ENCODE data around the gene ERI3. TPM values are rescaled to one million over a fixed set of nuclear protein-coding genes. Genes with fewer than 3 reads are reported as not detected.

Gene ERI3
- total and polyA plus RNA-seq, 2 donors (not counting 3 experiments of a cell fraction or from before 2014, with no cell fraction given): 45.3 to 94.0 TPM

DNA sequence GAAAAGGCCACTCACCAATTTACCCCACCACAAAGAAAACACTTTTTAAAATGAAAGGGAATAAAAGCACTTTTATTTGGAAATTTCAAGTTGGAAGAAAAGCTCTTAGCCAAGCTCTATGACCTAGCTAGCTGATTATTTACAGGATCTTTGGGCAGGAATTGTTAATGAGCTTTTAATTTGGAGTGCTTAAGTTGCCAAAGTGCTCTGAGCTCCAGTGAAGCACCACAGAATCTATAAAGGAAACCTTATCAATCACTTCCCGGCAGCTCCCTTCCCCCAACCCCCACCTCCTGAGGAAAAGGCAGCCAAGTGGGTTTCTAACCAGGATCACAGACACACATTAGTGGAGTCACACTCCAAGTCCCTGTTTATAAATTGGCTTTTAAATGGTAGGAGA, 1.5 kb downstream of the ERI3 start:
- no TSS peak for BruUV-seq (replicated peaks)
- H3K9me3 ChIP-seq (replicated peaks; ENCODE audit: control insufficient read depth, insufficient read depth, low read length): no peaks in the 10 kb centered on the region
- intact Hi-C loops (cut with micrococcal nuclease) (loop anchor here (2.0 kb wide), 1 partner anchor 53 kb away; no protein-coding TSS in a partner anchor), dilution Hi-C loops (cut with MboI; ENCODE audit: extremely low pct_ligation_motif_present, low sequenced_read_pairs) (no loop called here)
- DNase-seq (ENCODE audit: low read depth, low spot score): no peak
- no peak overlapping the region for H3K9ac ChIP-seq (replicated peaks; ENCODE audit: extremely low read depth, insufficient read depth, low read length)
- H3K9me1 ChIP-seq (replicated peaks; ENCODE audit: control insufficient read depth, extremely low read depth, insufficient read depth, low read length): no peaks in the 10 kb centered on the region
- no peak overlapping the region for H3K4me2 ChIP-seq (ENCODE audit: insufficient read depth, low read length)
- H2AFZ ChIP-seq (ENCODE audit: low read depth, low read length): no peak overlapping the region
- no peak overlapping the region for H3K4me3 ChIP-seq (replicated peaks in 1 of 3; ENCODE audit: insufficient read depth in 1 of 3, low read depth in 1 of 3, low read length in 3 of 3)
- no peak for TF ChIP-seq FOS (IDR thresholded peaks at IDR 0.05; ENCODE audit: borderline replicate concordance, insufficient read depth, low read length)
- no peak for TF ChIP-seq EZH2 (IDR thresholded peaks at IDR 0.05; ENCODE audit: borderline replicate concordance, low read depth, low read length, severe bottlenecking)
- TF ChIP-seq POLR2A (IDR thresholded peaks at IDR 0.05; ENCODE audit: low read depth, low read length): no peak
- TF ChIP-seq MYC (IDR thresholded peaks at IDR 0.05; ENCODE audit: low read depth, low read length): no peak
- no peak for TF ChIP-seq GATA2 (IDR thresholded peaks at IDR 0.05; ENCODE audit: insufficient read depth, insufficient read length, low read depth, low read length)
- TF ChIP-seq, protein P1, sequence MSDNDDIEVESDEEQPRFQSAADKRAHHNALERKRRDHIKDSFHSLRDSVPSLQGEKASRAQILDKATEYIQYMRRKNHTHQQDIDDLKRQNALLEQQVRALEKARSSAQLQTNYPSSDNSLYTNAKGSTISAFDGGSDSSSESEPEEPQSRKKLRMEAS (IDR thresholded peaks at IDR 0.05; ENCODE audit: insufficient read depth, insufficient read length): no peak
- H3K79me2 ChIP-seq (ENCODE audit: control insufficient read depth, insufficient read depth, low read length): peaks cover 15% of the 10 kb centered on the region
- FAIRE-seq: no peak
- H3K27me3 ChIP-seq (ENCODE audit: control insufficient read depth in 2 of 2, insufficient read depth in 2 of 2, low read length in 2 of 2): no peaks in the 10 kb centered on the region
- POLR2A ChIA-PET: no interaction called here
- H3K4me1 ChIP-seq (ENCODE audit: control insufficient read depth, extremely low read depth, insufficient read depth, low read length): peaks cover 11% of the 10 kb centered on the region
- no peaks in the 10 kb centered on the region for H4K20me1 ChIP-seq (replicated peaks; ENCODE audit: control insufficient read depth, extremely low read depth, insufficient read depth, low read length)
- no peaks in the 10 kb centered on the region for H3K36me3 ChIP-seq (ENCODE audit: control insufficient read depth in 2 of 2, extremely low read depth in 1 of 2, insufficient read depth in 2 of 2, low read length in 2 of 2)
- no peak overlapping the region for H3K27ac ChIP-seq (ENCODE audit: insufficient read depth, low read depth, low read length)
- CTCF ChIA-PET: interaction anchor here (0.9 to 2.4 kb wide), 6 partner anchors 9 to 241 kb away, joined by 3 to 9 read pairs (median 4); no protein-coding TSS in a partner anchor

DNA sequence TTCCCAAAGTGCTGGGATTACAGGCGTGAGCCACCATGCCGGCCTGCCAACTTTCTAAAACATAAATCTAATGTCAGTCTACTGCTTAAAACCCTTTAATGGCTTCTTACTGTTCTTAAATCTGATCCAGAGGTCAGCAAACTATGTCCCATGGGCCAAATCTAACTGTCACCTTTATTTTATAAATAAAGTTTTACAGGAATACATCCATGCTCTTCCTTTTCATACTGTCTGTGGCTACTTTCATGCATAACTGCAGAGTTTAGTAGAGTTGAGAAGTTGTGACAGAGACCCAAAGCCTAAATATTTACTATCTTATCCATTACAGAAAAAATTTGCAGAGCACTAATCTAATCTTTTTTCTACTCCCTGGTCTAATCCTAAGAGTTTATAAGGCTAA, 3.8 kb downstream of the ERI3 start:
- no peak overlapping the region for H2AFZ ChIP-seq (ENCODE audit: low read depth, low read length)
- no TSS peak for BruUV-seq (replicated peaks)
- intact Hi-C loops (cut with micrococcal nuclease): no loop called here
- no peaks in the 10 kb centered on the region for H3K36me3 ChIP-seq (ENCODE audit: control insufficient read depth in 2 of 2, extremely low read depth in 1 of 2, insufficient read depth in 2 of 2, low read length in 2 of 2)
- dilution Hi-C loops (cut with MboI; ENCODE audit: extremely low pct_ligation_motif_present, low sequenced_read_pairs): no loop called here
- H3K27ac ChIP-seq (ENCODE audit: insufficient read depth, low read depth, low read length): no peak overlapping the region
- H3K27me3 ChIP-seq (ENCODE audit: control insufficient read depth in 2 of 2, insufficient read depth in 2 of 2, low read length in 2 of 2): no peaks in the 10 kb centered on the region
- ChIA-PET POLR2A (no interaction called here), CTCF (interaction anchor here (0.7 kb wide), 1 partner anchor 244 kb away, joined by 3 read pairs; no protein-coding TSS in a partner anchor)
- H3K9me3 ChIP-seq (replicated peaks; ENCODE audit: control insufficient read depth, insufficient read depth, low read length): no peaks in the 10 kb centered on the region
- H3K9me1 ChIP-seq (replicated peaks; ENCODE audit: control insufficient read depth, extremely low read depth, insufficient read depth, low read length): no peaks in the 10 kb centered on the region
- no peak overlapping the region for H3K4me3 ChIP-seq (replicated peaks in 1 of 3; ENCODE audit: insufficient read depth in 1 of 3, low read depth in 1 of 3, low read length in 3 of 3)
- TF ChIP-seq GATA2 (IDR thresholded peaks at IDR 0.05; ENCODE audit: insufficient read depth, insufficient read length, low read depth, low read length) (no peak), MYC (IDR thresholded peaks at IDR 0.05; ENCODE audit: low read depth, low read length) (no peak), FOS (IDR thresholded peaks at IDR 0.05; ENCODE audit: borderline replicate concordance, insufficient read depth, low read length) (no peak), EZH2 (IDR thresholded peaks at IDR 0.05; ENCODE audit: borderline replicate concordance, low read depth, low read length, severe bottlenecking) (no peak), POLR2AphosphoS5 (IDR thresholded peaks at IDR 0.05; ENCODE audit: insufficient read depth, low read depth, low read length) (no peak), POLR2A (IDR thresholded peaks at IDR 0.05; ENCODE audit: low read depth, low read length) (no peak), JUN (IDR thresholded peaks at IDR 0.05; ENCODE audit: borderline replicate concordance, insufficient read depth, insufficient read length, low read depth) (no peak)
- TF ChIP-seq, protein P1 (IDR thresholded peaks at IDR 0.05; ENCODE audit: insufficient read depth, insufficient read length): no peak
- TF ChIP-seq, protein P2, sequence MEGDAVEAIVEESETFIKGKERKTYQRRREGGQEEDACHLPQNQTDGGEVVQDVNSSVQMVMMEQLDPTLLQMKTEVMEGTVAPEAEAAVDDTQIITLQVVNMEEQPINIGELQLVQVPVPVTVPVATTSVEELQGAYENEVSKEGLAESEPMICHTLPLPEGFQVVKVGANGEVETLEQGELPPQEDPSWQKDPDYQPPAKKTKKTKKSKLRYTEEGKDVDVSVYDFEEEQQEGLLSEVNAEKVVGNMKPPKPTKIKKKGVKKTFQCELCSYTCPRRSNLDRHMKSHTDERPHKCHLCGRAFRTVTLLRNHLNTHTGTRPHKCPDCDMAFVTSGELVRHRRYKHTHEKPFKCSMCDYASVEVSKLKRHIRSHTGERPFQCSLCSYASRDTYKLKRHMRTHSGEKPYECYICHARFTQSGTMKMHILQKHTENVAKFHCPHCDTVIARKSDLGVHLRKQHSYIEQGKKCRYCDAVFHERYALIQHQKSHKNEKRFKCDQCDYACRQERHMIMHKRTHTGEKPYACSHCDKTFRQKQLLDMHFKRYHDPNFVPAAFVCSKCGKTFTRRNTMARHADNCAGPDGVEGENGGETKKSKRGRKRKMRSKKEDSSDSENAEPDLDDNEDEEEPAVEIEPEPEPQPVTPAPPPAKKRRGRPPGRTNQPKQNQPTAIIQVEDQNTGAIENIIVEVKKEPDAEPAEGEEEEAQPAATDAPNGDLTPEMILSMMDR (IDR thresholded peaks at IDR 0.05; ENCODE audit: extremely low read depth in 1 of 2, insufficient read depth in 1 of 2, low read depth in 1 of 2, low read length in 2 of 2): no peak
- FAIRE-seq: no peak
- no peak for DNase-seq (ENCODE audit: low read depth, low spot score)
- H3K9ac ChIP-seq (replicated peaks; ENCODE audit: extremely low read depth, insufficient read depth, low read length): no peak overlapping the region
- peaks cover 19% of the 10 kb centered on the region for H3K79me2 ChIP-seq (ENCODE audit: control insufficient read depth, insufficient read depth, low read length)
- H3K4me2 ChIP-seq (ENCODE audit: insufficient read depth, low read length): no peak overlapping the region
- peaks cover 11% of the 10 kb centered on the region for H3K4me1 ChIP-seq (ENCODE audit: control insufficient read depth, extremely low read depth, insufficient read depth, low read length)
- H4K20me1 ChIP-seq (replicated peaks; ENCODE audit: control insufficient read depth, extremely low read depth, insufficient read depth, low read length): no peaks in the 10 kb centered on the region

All from endothelial cell of umbilical vein (primary cell).